OCI-LY1 (cell line): ENCODE data around the gene MPP3.

Source experiments
- H2AFZ ChIP-seq: fragments of 200-600 bp; sonication (generic), shearing (Covaris generic); 2 replicates; pipeline ENCODE4 v1.6.0; 2014; ENCODE audit warnings: antibody characterized with exemption, mild to moderate bottlenecking, low read length
- H3F3A ChIP-seq: fragments of 200-600 bp; sonication (generic), shearing (Covaris generic); 2 replicates; pipeline ENCODE4 v1.6.0; 2014; ENCODE audit warnings: mild to moderate bottlenecking, antibody characterized with exemption, low read length, moderate library complexity; ENCODE audit not compliant: insufficient read depth
- H3K27ac ChIP-seq: fragments of 200-600 bp; sonication (generic); 2 replicates; pipeline ENCODE4 v1.5.1; 2014; ENCODE audit warnings: low read length, mixed run types, mild to moderate bottlenecking, low read depth; ENCODE audit not compliant: poor library complexity, severe bottlenecking
- H3K27me3 ChIP-seq: fragments of 200-600 bp; sonication (generic); 2 replicates; pipeline ENCODE4 v1.6.0; 2014; ENCODE audit warnings: antibody characterized with exemption, mild to moderate bottlenecking, low read length, moderate library complexity; ENCODE audit not compliant: insufficient read depth
- H3K36me3 ChIP-seq: fragments of 200-600 bp; sonication (generic); 2 replicates; pipeline ENCODE4 v1.6.1; 2014; ENCODE audit warnings: mild to moderate bottlenecking, antibody characterized with exemption, low read length, moderate library complexity, mixed read lengths; ENCODE audit not compliant: insufficient read depth
- H3K4me1 ChIP-seq: fragments of 200-600 bp; sonication (generic); 2 replicates; pipeline ENCODE4 v1.5.1; 2014; ENCODE audit warnings: mild to moderate bottlenecking, low read length, moderate library complexity; ENCODE audit not compliant: insufficient read depth, severe bottlenecking
- H3K4me2 ChIP-seq: fragments of 200-600 bp; sonication (generic), shearing (Covaris generic); 2 replicates; pipeline ENCODE4 v1.6.1; 2014; ENCODE audit warnings: low read length
- H3K4me3 ChIP-seq: fragments of 200-600 bp; sonication (generic); 2 replicates; pipeline ENCODE4 v1.5.1; 2014; ENCODE audit warnings: low read length, low read depth, mild to moderate bottlenecking, mixed read lengths; ENCODE audit not compliant: poor library complexity, severe bottlenecking
- H3K79me2 ChIP-seq: fragments of 200-600 bp; shearing (Covaris generic); 2 replicates; pipeline ENCODE4 v1.6.1; 2016; ENCODE audit warnings: mixed run types, low read length, mixed read lengths; ENCODE audit not compliant: insufficient read depth
- H3K9ac ChIP-seq: fragments of 200-600 bp; sonication (generic), shearing (Covaris generic); 2 replicates; pipeline ENCODE4 v1.6.1; 2014; ENCODE audit warnings: mild to moderate bottlenecking, low read length, mixed read lengths
- H3K9me2 ChIP-seq: fragments of 200-600 bp; sonication (generic), shearing (Covaris generic); 2 replicates; pipeline ENCODE4 v1.6.1; 2014; ENCODE audit warnings: low read depth, mild to moderate bottlenecking, low read length, mixed read lengths
- H3K9me3 ChIP-seq: fragments of 200-600 bp; shearing (Covaris generic); 2 replicates; pipeline ENCODE4 v1.6.1; 2014; ENCODE audit warnings: low read length, mixed read lengths
- H4K20me1 ChIP-seq: fragments of 200-600 bp; sonication (generic), shearing (Covaris generic); 2 replicates; pipeline ENCODE4 v1.6.0; 2016; ENCODE audit warnings: mild to moderate bottlenecking, low read length; ENCODE audit not compliant: insufficient read depth
- EZH2 ChIP-seq: fragments of 200-600 bp; sonication (generic), shearing (Covaris generic); IDR thresholded peaks from 2 replicates; pipeline ENCODE4 v1.8.0; 2017; ENCODE audit warnings: borderline replicate concordance, mixed run types, mild to moderate bottlenecking, antibody characterized with exemption, low read length, moderate library complexity, mixed read lengths
- TF ChIP-seq, protein P1 (sequence below): fragments of 200-600 bp; sonication (generic), shearing (Covaris generic); IDR thresholded peaks from 2 replicates; pipeline ENCODE4 v1.5.1; 2017; ENCODE audit warnings: mild to moderate bottlenecking, antibody characterized with exemption, low read length, moderate library complexity, mixed read lengths

MPP3 gene

DNA sequence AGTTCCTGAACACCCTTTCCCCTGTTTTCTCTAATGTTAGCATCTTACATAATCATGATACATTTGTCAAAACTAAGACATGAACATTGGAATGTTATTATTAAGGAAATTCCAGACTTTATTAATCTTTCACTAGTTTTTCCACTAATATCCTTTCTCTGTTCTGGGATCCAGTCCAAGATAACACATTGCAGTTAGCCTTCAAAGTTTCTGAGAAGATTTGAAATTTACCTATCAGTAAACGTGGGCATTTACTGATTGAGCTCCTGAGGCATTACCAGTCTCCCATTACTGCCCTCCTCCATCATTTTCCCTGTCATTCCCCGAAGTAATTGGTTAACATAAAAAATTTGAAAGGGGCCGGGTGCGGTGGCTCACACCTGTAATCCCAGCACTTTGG is 8.3 kb upstream of the MPP3 start:
- 0 out of 2 replicates have a peak, but pooled peaks cover 9% of the 10 kb centered on the region for H3K27me3 ChIP-seq
- H3K9me2 ChIP-seq = no peaks in the 10 kb centered on the region
- H3K9ac ChIP-seq = no peak overlapping the region
- H4K20me1 ChIP-seq = no peaks in the 10 kb centered on the region
- no peaks in the 10 kb centered on the region for H3K9me3 ChIP-seq
- no peaks in the 10 kb centered on the region for H3K79me2 ChIP-seq
- H3F3A ChIP-seq = no peaks in the 10 kb centered on the region
- no peak overlapping the region for H3K4me3 ChIP-seq
- H2AFZ ChIP-seq = no peak overlapping the region
- no peaks in the 10 kb centered on the region for H3K36me3 ChIP-seq
- no peak overlapping the region for H3K27ac ChIP-seq
- no peak for TF ChIP-seq EZH2
- TF ChIP-seq, protein P1, sequence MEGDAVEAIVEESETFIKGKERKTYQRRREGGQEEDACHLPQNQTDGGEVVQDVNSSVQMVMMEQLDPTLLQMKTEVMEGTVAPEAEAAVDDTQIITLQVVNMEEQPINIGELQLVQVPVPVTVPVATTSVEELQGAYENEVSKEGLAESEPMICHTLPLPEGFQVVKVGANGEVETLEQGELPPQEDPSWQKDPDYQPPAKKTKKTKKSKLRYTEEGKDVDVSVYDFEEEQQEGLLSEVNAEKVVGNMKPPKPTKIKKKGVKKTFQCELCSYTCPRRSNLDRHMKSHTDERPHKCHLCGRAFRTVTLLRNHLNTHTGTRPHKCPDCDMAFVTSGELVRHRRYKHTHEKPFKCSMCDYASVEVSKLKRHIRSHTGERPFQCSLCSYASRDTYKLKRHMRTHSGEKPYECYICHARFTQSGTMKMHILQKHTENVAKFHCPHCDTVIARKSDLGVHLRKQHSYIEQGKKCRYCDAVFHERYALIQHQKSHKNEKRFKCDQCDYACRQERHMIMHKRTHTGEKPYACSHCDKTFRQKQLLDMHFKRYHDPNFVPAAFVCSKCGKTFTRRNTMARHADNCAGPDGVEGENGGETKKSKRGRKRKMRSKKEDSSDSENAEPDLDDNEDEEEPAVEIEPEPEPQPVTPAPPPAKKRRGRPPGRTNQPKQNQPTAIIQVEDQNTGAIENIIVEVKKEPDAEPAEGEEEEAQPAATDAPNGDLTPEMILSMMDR = no peak
- H3K4me1 ChIP-seq = no peaks in the 10 kb centered on the region
- H3K4me2 ChIP-seq = no peak overlapping the region

DNA sequence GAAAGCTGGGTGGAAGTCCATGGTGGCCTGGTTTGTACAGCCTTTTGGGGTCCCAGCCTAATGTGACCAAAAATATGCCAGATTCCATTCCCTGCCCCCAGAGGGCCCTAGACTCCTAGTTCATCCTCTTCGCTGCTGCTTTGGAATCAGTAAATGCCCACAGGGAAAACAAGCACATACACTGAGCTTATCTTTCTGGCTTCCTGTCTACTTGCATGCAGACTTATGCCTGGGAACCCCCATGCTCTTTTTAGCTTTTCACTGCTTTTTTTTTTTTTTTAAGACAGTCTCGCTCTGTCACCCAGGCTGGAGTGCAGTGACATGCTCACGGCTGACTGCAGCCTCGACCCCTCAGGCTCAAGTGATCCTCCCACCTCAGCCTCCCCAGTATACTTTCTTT is 7.9 kb upstream of the MPP3 start:
- H3K4me2 ChIP-seq = no peak overlapping the region
- no peaks in the 10 kb centered on the region for H4K20me1 ChIP-seq
- no peak overlapping the region for H2AFZ ChIP-seq
- no peaks in the 10 kb centered on the region for H3K79me2 ChIP-seq
- no peak overlapping the region for H3K4me3 ChIP-seq
- no peaks in the 10 kb centered on the region for H3K4me1 ChIP-seq
- H3K9ac ChIP-seq = no peak overlapping the region
- no peaks in the 10 kb centered on the region for H3K36me3 ChIP-seq
- H3K9me2 ChIP-seq = no peaks in the 10 kb centered on the region
- H3K27ac ChIP-seq = no peak overlapping the region
- H3K9me3 ChIP-seq = no peaks in the 10 kb centered on the region
- 0 out of 2 replicates have a peak, but pooled peaks cover 9% of the 10 kb centered on the region for H3K27me3 ChIP-seq
- H3F3A ChIP-seq = no peaks in the 10 kb centered on the region
- TF ChIP-seq, protein P1 = peak; percentile 14; the same call in 1 of the 2 replicates
- no peak for TF ChIP-seq EZH2

DNA sequence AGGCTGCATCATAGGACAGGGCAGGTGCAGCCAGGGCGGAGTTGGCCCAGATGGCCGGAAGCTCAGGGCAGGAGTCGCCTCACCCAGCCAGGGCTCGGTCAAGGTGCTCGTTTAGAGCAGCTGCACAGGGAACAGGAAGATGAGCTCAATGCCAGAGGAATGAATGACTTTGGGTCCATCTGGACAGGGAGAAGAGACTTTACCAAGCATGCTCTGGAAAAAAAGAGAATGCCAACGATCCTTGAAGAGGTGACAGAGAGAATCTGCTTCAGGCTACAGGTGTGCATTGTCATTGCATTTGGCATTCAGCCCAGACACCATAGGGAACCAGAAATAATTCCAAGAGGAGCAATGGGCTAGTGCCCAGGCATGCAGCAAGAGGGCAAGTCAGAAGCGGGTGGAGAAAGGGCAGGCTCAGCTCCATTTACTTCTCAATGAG is 6.7 kb upstream of the MPP3 start:
- Histone ChIP-seq H2AFZ (no peak overlapping the region), H3K27ac (no peak overlapping the region), H3K4me3 (no peak overlapping the region), H3K27me3 (0 out of 2 replicates have a peak, but pooled peaks cover 9% of the 10 kb centered on the region), H3K36me3 (no peaks in the 10 kb centered on the region), H3K9me2 (no peaks in the 10 kb centered on the region), H3F3A (no peaks in the 10 kb centered on the region), H4K20me1 (no peaks in the 10 kb centered on the region), H3K4me2 (no peak overlapping the region), H3K9ac (no peak overlapping the region), H3K4me1 (no peaks in the 10 kb centered on the region), H3K9me3 (no peaks in the 10 kb centered on the region), H3K79me2 (no peaks in the 10 kb centered on the region)
- TF ChIP-seq, protein P1 = no peak
